H1 (cell line): ENCODE measurements around the gene RCAN3. TPM values are rescaled to one million over a fixed set of nuclear protein-coding genes. Genes with fewer than 3 reads are reported as not detected.

Experiments used
- CTCF ChIA-PET: fragments of 300-600 bp; sonication (Branson Sonifier 250); formaldehyde crosslinking; loops from one replicate; lab custom pipeline; 2021; ENCODE audit not compliant: partially characterized antibody; lab: Charles Lee
- POLR2A ChIA-PET: fragments of 300-600 bp; sonication (Branson Sonifier 250); formaldehyde crosslinking; loops from one replicate; lab custom pipeline; 2021; ENCODE audit warnings: inconsistent platforms; ENCODE audit not compliant: partially characterized antibody; lab: Charles Lee
- DNase-seq, 2 experiments: peaks; one replicate each; pipeline versions ENCODE4 v3.0.0 to v3.0.0-alpha.2; 2010 to 2022; ENCODE audit warnings: low spot score in 2 of 2, low read depth in 1 of 2, mixed read lengths in 1 of 2
- FAIRE-seq: peaks from 2 replicates; lab custom pipeline; 2011; peaks lifted over from hg19 to GRCh38; lab: Jason Lieb, UNC
- H2AFZ ChIP-seq: 2 replicates; pipeline ENCODE4 v1.8.1; 2012; ENCODE audit warnings: low read length, inconsistent platforms
- H2AK5ac ChIP-seq: 2 replicates; pipeline ENCODE4 v1.6.1; 2013; ENCODE audit warnings: low read depth, low read length
- H2BK120ac ChIP-seq: replicated peaks from 2 replicates; pipeline ENCODE3; 2013; ENCODE audit warnings: low read depth, low read length, inconsistent platforms
- H2BK12ac ChIP-seq: 2 replicates; pipeline ENCODE4 v1.6.1; 2013; ENCODE audit warnings: low read depth, low read length
- H2BK15ac ChIP-seq: 2 replicates; pipeline ENCODE4 v1.6.1; 2013; ENCODE audit warnings: low read length
- H2BK20ac ChIP-seq: 2 replicates; pipeline ENCODE4 v1.6.1; 2013; ENCODE audit warnings: low read length
- H2BK5ac ChIP-seq: 2 replicates; pipeline ENCODE4 v1.6.1; 2013; ENCODE audit warnings: low read depth, low read length
- H3K14ac ChIP-seq: 2 replicates; pipeline ENCODE4 v1.6.1; 2013; ENCODE audit warnings: inconsistent platforms; ENCODE audit not compliant: insufficient read length
- H3K18ac ChIP-seq: 2 replicates; pipeline ENCODE4 v1.6.1; 2013; ENCODE audit warnings: low read length; ENCODE audit errors: extremely low read depth
- H3K23ac ChIP-seq: 2 replicates; pipeline ENCODE4 v1.6.1; 2013; ENCODE audit warnings: inconsistent platforms; ENCODE audit not compliant: insufficient read length
- H3K23me2 ChIP-seq: 2 replicates; pipeline ENCODE4 v1.6.1; 2013; ENCODE audit warnings: low read depth, low read length
- H3K27ac ChIP-seq: 2 replicates; pipeline ENCODE4 v1.6.1; 2011; ENCODE audit warnings: low read depth, low read length, inconsistent platforms
- H3K27me3 ChIP-seq, 4 experiments: replicated peaks in 1 of 4; 1 replicate in 1 of 4; 2 replicates in 3 of 4; pipeline versions ENCODE4 v1.6.1 to v1.8.1; 2011 to 2013; ENCODE audit warnings: low read length in 3 of 4, mild to moderate bottlenecking in 3 of 4, inconsistent platforms in 2 of 4, mixed read lengths in 2 of 4, moderate library complexity in 1 of 4; ENCODE audit not compliant: control insufficient read depth in 3 of 4, insufficient read depth in 3 of 4; ENCODE audit errors: extremely low read depth in 1 of 4
- H3K36me3 ChIP-seq, 4 experiments: 2 replicates each; pipeline versions ENCODE4 v1.6.1 to v1.8.1; 2011 to 2013; ENCODE audit warnings: mild to moderate bottlenecking in 4 of 4, low read length in 3 of 4, moderate library complexity in 2 of 4, control low read depth in 1 of 4, inconsistent platforms in 1 of 4; ENCODE audit not compliant: insufficient read depth in 4 of 4, control insufficient read depth in 2 of 4
- H3K4ac ChIP-seq: replicated peaks from 2 replicates; pipeline ENCODE3; 2013; ENCODE audit warnings: low read length, low read depth, mixed read lengths, inconsistent platforms; ENCODE audit not compliant: insufficient read length
- H3K4me1 ChIP-seq, 4 experiments: replicated peaks in 1 of 4; 1 replicate in 1 of 4; 2 replicates in 3 of 4; pipeline versions ENCODE4 v1.6.1 to v1.8.1; 2011 to 2013; ENCODE audit warnings: low read length in 3 of 4, inconsistent platforms in 2 of 4, mixed read lengths in 1 of 4; ENCODE audit not compliant: insufficient read depth in 4 of 4, control insufficient read depth in 3 of 4
- H3K4me2 ChIP-seq, 2 experiments: 2 replicates each; pipeline versions ENCODE4 v1.6.1 to v1.8.1; 2011 to 2013; ENCODE audit warnings: low read depth in 2 of 2, low read length in 2 of 2, control low read depth in 1 of 2, inconsistent platforms in 1 of 2, mild to moderate bottlenecking in 1 of 2; ENCODE audit not compliant: insufficient read depth in 1 of 2
- H3K4me3 ChIP-seq, 4 experiments: fragments of 200-600, 300-600 bp in 1 of 4; sonication (generic), shearing (Covaris generic), sonication (Bioruptor Twin) in 1 of 4; 2 replicates each; pipeline versions ENCODE4 v1.5.1 to v1.8.1; 2011 to 2016; ENCODE audit warnings: low read length in 4 of 4, low read depth in 3 of 4, control low read depth in 2 of 4, inconsistent platforms in 2 of 4, mild to moderate bottlenecking in 2 of 4, mixed read lengths in 1 of 4, moderate library complexity in 1 of 4; ENCODE audit not compliant: insufficient read depth in 2 of 4; ENCODE audit errors: extremely low read depth in 1 of 4
- H3K56ac ChIP-seq: replicated peaks from 2 replicates; pipeline ENCODE3; 2013; ENCODE audit warnings: low read depth, mild to moderate bottlenecking, mixed read lengths, low read length, inconsistent platforms; ENCODE audit not compliant: insufficient read length
- H3K79me1 ChIP-seq: 2 replicates; pipeline ENCODE4 v1.6.1; 2013; ENCODE audit warnings: low read depth, low read length, control low read depth
- H3K79me2 ChIP-seq, 2 experiments: 2 replicates each; pipeline versions ENCODE4 v1.6.1 to v1.8.1; 2012 to 2013; ENCODE audit warnings: low read length in 2 of 2, mild to moderate bottlenecking in 2 of 2, inconsistent platforms in 1 of 2; ENCODE audit not compliant: insufficient read depth in 2 of 2, control insufficient read depth in 1 of 2
- H3K9ac ChIP-seq, 4 experiments: replicated peaks in 1 of 4; 1 replicate in 1 of 4; 2 replicates in 3 of 4; pipeline versions ENCODE4 v1.6.1 to v1.8.1; 2011 to 2013; ENCODE audit warnings: low read depth in 3 of 4, low read length in 3 of 4, control low read depth in 2 of 4, mild to moderate bottlenecking in 2 of 4, moderate library complexity in 2 of 4, inconsistent platforms in 1 of 4; ENCODE audit errors: extremely low read depth in 1 of 4
- H3K9me3 ChIP-seq, 2 experiments: 2 replicates each; pipeline versions ENCODE4 v1.6.1 to v1.8.1; 2012 to 2013; ENCODE audit warnings: mild to moderate bottlenecking in 2 of 2, moderate library complexity in 2 of 2, control low read depth in 1 of 2, inconsistent platforms in 1 of 2, low read depth in 1 of 2, low read length in 1 of 2, mixed read lengths in 1 of 2; ENCODE audit not compliant: insufficient read depth in 2 of 2
- H4K20me1 ChIP-seq, 2 experiments: replicated peaks in 1 of 2; 2 replicates each; pipeline versions ENCODE3 to v1.8.1; 2011 to 2013; ENCODE audit warnings: inconsistent platforms in 2 of 2, low read length in 2 of 2, mild to moderate bottlenecking in 1 of 2; ENCODE audit not compliant: insufficient read depth in 2 of 2, control insufficient read depth in 1 of 2
- H4K5ac ChIP-seq: 2 replicates; pipeline ENCODE4 v1.6.1; 2013; ENCODE audit warnings: low read length, low read depth, mixed read lengths, inconsistent platforms; ENCODE audit not compliant: insufficient read length
- H4K8ac ChIP-seq: 2 replicates; pipeline ENCODE4 v1.8.0; 2013; ENCODE audit warnings: mild to moderate bottlenecking, moderate library complexity, low read length, inconsistent platforms; ENCODE audit not compliant: insufficient read depth; ENCODE audit errors: extremely low read depth
- H4K91ac ChIP-seq: replicated peaks from 2 replicates; pipeline ENCODE3; 2013; ENCODE audit warnings: low read length, mixed read lengths, inconsistent platforms; ENCODE audit not compliant: insufficient read length
- ATF3 ChIP-seq: IDR thresholded peaks from 2 replicates; pipeline ENCODE4 v1.6.1; 2011; ENCODE audit warnings: low read depth, mild to moderate bottlenecking, low read length; ENCODE audit not compliant: insufficient read depth
- EP300 ChIP-seq, 2 experiments: IDR thresholded peaks; 1 replicate in 1 of 2; 2 replicates in 1 of 2; pipeline ENCODE4 v1.6.1; 2011 to 2012; ENCODE audit warnings: low read depth in 2 of 2, low read length in 2 of 2, mild to moderate bottlenecking in 2 of 2, borderline replicate concordance in 1 of 2, inconsistent platforms in 1 of 2, moderate library complexity in 1 of 2
- EZH2 ChIP-seq: fragments of 200-600 bp; sonication (generic); IDR thresholded peaks from 2 replicates; pipeline ENCODE4 v1.7.1; 2012; ENCODE audit warnings: low read depth, mild to moderate bottlenecking, moderate library complexity, low read length, inconsistent platforms; ENCODE audit not compliant: severe bottlenecking
- GABPA ChIP-seq: IDR thresholded peaks from 2 replicates; pipeline ENCODE4 v1.6.1; 2011; ENCODE audit warnings: mild to moderate bottlenecking, low read length, moderate library complexity, borderline replicate concordance; ENCODE audit not compliant: insufficient read depth
- JUN ChIP-seq: IDR thresholded peaks from 2 replicates; pipeline ENCODE4 v1.6.1; 2011; ENCODE audit warnings: low read depth, mild to moderate bottlenecking, improper control_type of control experiment, low read length
- JUND ChIP-seq: IDR thresholded peaks from 2 replicates; pipeline ENCODE4 v1.6.1; 2011; ENCODE audit warnings: mild to moderate bottlenecking, improper control_type of control experiment, low read length
- NANOG ChIP-seq: IDR thresholded peaks from 2 replicates; pipeline ENCODE4 v1.6.1; 2011; ENCODE audit warnings: low read length, low read depth, mild to moderate bottlenecking, inconsistent platforms; ENCODE audit not compliant: insufficient read depth, poor library complexity, severe bottlenecking
- SIRT6 ChIP-seq: IDR thresholded peaks from one replicate; pipeline ENCODE4 v1.7.1; 2012; ENCODE audit warnings: low read length, inconsistent platforms
- TBP ChIP-seq: IDR thresholded peaks from 2 replicates; pipeline ENCODE4 v1.6.1; 2011; ENCODE audit warnings: low read depth, low read length, improper control_type of control experiment
- USF2 ChIP-seq: IDR thresholded peaks from 2 replicates; pipeline ENCODE4 v1.6.1; 2011; ENCODE audit warnings: low read length, improper control_type of control experiment
- YY1 ChIP-seq: IDR thresholded peaks from 2 replicates; pipeline ENCODE4 v1.6.1; 2011; ENCODE audit warnings: low read depth, mild to moderate bottlenecking, low read length
- WGBS, 2 experiments: shearing (Covaris generic) in 1 of 2; methylation state at CpG; one replicate each; pipeline versions ENCODE4 v1.1.6 to v1.1.7; 2013 to 2015; ENCODE audit warnings: low lambda C conversion rate in 2 of 2, mixed read lengths in 2 of 2, inconsistent platforms in 1 of 2, low coverage in 1 of 2, missing lambda C conversion rate in 1 of 2; ENCODE audit not compliant: insufficient replicate concordance in 2 of 2, insufficient coverage in 1 of 2, insufficient read length in 1 of 2; ENCODE audit errors: extremely low coverage in 1 of 2, missing lambda C conversion rate in 1 of 2; 5-methylcytosine and 5-hydroxymethylcytosine counted together
- polyA plus RNA-seq, 7 experiments: library from polyadenylated mRNA; depleted of rRNA in 3 of 7; stranded (reverse) in 5 of 7; unstranded in 2 of 7; fragments of >200 nt in 5 of 7; fragments of 200-250 nt in 2 of 7; gene quantifications; 1 replicate in 5 of 7; 2 replicates in 1 of 7; 4 replicates in 1 of 7; pipeline versions ENCODE4 v1.2.1 to v1.2.3, GENCODE V29; 2011 to 2013; ENCODE audit warnings: missing spikeins in 2 of 7, mixed read lengths in 2 of 7
- total RNA-seq: library from RNA; stranded (reverse); fragmentation: NEBNext Ultra II Directional; extraction: Animal tissue kit (Norgen Biotek cat#: 25700); gene quantifications from 2 replicates; pipeline ENCODE4 v1.2.1, GENCODE V29; 2021

Gene RCAN3
- total and polyA plus RNA-seq, 2 of the 8 experiments (the other 6 are each of a cell fraction or from before 2014, with no cell fraction given) = 5.6 to 16.6 TPM

GRCh38 chr1:24535021-24535424 lies 32.4 kb downstream of the RCAN3 start:
- H3K27me3 ChIP-seq = no peaks in the 10 kb centered on the region
- H4K20me1 ChIP-seq = no peaks in the 10 kb centered on the region
- H2BK20ac ChIP-seq = peak overlapping the region; percentile 2; the same call in 1 of the 2 replicates
- ChIA-PET POLR2A (no interaction called here), CTCF (interaction anchor here (1.2 to 1.5 kb wide), 6 partner anchors 8 to 101 kb away, joined by 3 to 10 read pairs (median 4); no protein-coding TSS in a partner anchor)
- 74% methylated on average over 21 of the region's 21 CpGs; no CpG with 5 or more reads in 1 of the 2 experiments for WGBS, 2 experiments
- no peak for DNase-seq
- no peak overlapping the region for H3K14ac ChIP-seq
- H3K79me1 ChIP-seq = no peaks in the 10 kb centered on the region
- peak overlapping the region; percentile 60; the same call in 1 of the 2 replicates for H2BK5ac ChIP-seq
- H3K4me3 ChIP-seq = peak overlapping the region in 1 of 4 experiments; percentile 18; a peak in 1 of 8 replicates
- 0 out of 2 replicates have a peak overlapping the region, but pooled peaks have one; percentile 63 for H3K18ac ChIP-seq
- H2AFZ ChIP-seq = no peak overlapping the region
- no peak overlapping the region for H3K56ac ChIP-seq
- H3K23ac ChIP-seq = no peak overlapping the region
- no peak overlapping the region for H2AK5ac ChIP-seq
- no peak overlapping the region for H4K5ac ChIP-seq
- no peak overlapping the region for H2BK15ac ChIP-seq
- peak; percentile 13 for FAIRE-seq
- no peaks in the 10 kb centered on the region for H3K23me2 ChIP-seq
- no peak overlapping the region; a peak in 1 of 4 replicates for H3K4me2 ChIP-seq
- no peaks in the 10 kb centered on the region for H3K79me2 ChIP-seq
- H3K36me3 ChIP-seq = no peaks in the 10 kb centered on the region
- no peak overlapping the region; the same call in 1 of the 2 replicates for H4K8ac ChIP-seq
- H2BK120ac ChIP-seq = no peak overlapping the region
- peaks cover 0 to 5% of the 10 kb centered on the region in 2 experiments; a peak in 1 of 4 replicates for H3K9me3 ChIP-seq
- H3K4me1 ChIP-seq = peaks cover 0 to 8% (median 1%) of the 10 kb centered on the region in 4 experiments; a peak in 2 of 7 replicates
- no peak overlapping the region for H3K9ac ChIP-seq
- H4K91ac ChIP-seq = no peak overlapping the region
- no peak overlapping the region for H3K4ac ChIP-seq
- H2BK12ac ChIP-seq = no peak overlapping the region
- no peak overlapping the region for H3K27ac ChIP-seq
- TF ChIP-seq GABPA (no peak), JUND (no peak), YY1 (no peak), TBP (no peak), SIRT6 (no peak), ATF3 (no peak), NANOG (no peak), JUN (no peak), USF2 (no peak), EZH2 (no peak), EP300 (IDR thresholded peaks at IDR 0.05; ENCODE audit: borderline replicate concordance in 1 of 2, low read depth in 2 of 2, low read length in 2 of 2) (no peak)
